ENCODE results near the gene MAP4. TPM values are rescaled to one million over a fixed set of nuclear protein-coding genes. Genes with fewer than 3 reads are reported as not detected.

The MAP4 gene
- total RNA-seq, 1 donor from 2014 or later = 166 TPM

DNA sequence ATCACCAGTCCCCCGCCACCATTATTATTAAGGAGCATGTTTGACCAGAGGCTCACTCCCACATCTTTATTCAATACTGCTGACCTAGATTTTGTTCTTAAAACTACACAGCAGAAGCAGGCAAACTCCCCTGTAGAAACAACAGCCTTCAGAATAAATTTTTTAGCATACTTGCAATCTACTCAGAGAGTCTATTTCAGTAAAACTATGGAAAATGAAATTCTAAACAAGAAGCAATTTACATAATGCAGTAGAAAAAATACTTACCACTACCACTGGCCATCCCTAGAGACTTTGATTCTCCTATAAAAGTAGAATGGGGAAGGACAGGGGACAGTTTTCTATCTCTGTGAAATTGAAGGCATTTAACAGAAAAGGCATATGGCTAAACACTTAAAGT lies 76.0 kb downstream of the MAP4 start:
- H3K4me3 ChIP-seq = no peak overlapping the region
- no peaks in the 10 kb centered on the region for H3K36me3 ChIP-seq
- no peak for DNase-seq
- TF ChIP-seq, protein P1, sequence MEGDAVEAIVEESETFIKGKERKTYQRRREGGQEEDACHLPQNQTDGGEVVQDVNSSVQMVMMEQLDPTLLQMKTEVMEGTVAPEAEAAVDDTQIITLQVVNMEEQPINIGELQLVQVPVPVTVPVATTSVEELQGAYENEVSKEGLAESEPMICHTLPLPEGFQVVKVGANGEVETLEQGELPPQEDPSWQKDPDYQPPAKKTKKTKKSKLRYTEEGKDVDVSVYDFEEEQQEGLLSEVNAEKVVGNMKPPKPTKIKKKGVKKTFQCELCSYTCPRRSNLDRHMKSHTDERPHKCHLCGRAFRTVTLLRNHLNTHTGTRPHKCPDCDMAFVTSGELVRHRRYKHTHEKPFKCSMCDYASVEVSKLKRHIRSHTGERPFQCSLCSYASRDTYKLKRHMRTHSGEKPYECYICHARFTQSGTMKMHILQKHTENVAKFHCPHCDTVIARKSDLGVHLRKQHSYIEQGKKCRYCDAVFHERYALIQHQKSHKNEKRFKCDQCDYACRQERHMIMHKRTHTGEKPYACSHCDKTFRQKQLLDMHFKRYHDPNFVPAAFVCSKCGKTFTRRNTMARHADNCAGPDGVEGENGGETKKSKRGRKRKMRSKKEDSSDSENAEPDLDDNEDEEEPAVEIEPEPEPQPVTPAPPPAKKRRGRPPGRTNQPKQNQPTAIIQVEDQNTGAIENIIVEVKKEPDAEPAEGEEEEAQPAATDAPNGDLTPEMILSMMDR (IDR thresholded peaks at IDR 0.05) = no peak
- no peak for ATAC-seq
- H3K4me1 ChIP-seq = no peaks in the 10 kb centered on the region
- no peaks in the 10 kb centered on the region for H3K27me3 ChIP-seq (ENCODE audit: low read depth)
- intact Hi-C loops (cut with DNase I) = no loop called here
- no peak overlapping the region for H3K27ac ChIP-seq
- no peaks in the 10 kb centered on the region for H3K9me3 ChIP-seq

- H3K9me3 ChIP-seq = no peaks in the 10 kb centered on the region
- intact Hi-C loops (cut with DNase I) = no loop called here
- TF ChIP-seq, protein P1 (IDR thresholded peaks at IDR 0.05) = no peak
Observed at GRCh38 chr3:47932421-47932820, 83.8 kb downstream of the MAP4 start.

DNA sequence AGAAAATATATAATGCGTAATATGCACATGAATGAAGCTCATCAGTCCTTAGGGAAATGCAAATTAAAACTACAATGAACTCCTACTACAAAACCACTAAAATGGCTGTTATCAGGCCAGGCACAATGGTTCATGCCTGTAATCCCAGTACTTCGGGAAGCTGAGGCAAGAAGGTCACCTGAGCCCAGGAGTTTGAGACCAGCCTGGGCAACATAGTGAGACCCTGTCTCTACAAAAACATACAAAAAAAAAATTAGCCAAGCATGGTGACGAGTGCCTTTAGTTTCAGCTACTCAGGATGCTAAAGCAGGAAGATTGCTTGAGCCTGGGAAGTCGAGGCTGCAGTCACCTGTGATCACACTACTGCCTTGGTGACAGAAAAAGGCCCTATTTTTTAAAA lies 85.2 kb downstream of the MAP4 start:
- DNase-seq = no peak
- ATAC-seq = no peak
- H3K9me3 ChIP-seq = no peaks in the 10 kb centered on the region
- no peaks in the 10 kb centered on the region for H3K4me1 ChIP-seq
- H3K27ac ChIP-seq = no peak overlapping the region
- peaks cover 23% of the 10 kb centered on the region for H3K36me3 ChIP-seq
- H3K27me3 ChIP-seq (ENCODE audit: low read depth) = no peaks in the 10 kb centered on the region
- TF ChIP-seq, protein P1 (IDR thresholded peaks at IDR 0.05) = no peak
- intact Hi-C loops (cut with DNase I) = no loop called here
- H3K4me3 ChIP-seq = no peak overlapping the region

More at GRCh38 chr3:47932421-47932820, 83.8 kb downstream of the MAP4 start:
- Histone ChIP-seq H3K27me3 (ENCODE audit: low read depth) (no peaks in the 10 kb centered on the region), H3K4me1 (no peaks in the 10 kb centered on the region), H3K4me3 (no peak overlapping the region), H3K36me3 (peaks cover 8% of the 10 kb centered on the region), H3K27ac (no peak overlapping the region)
- ATAC-seq (no peak), DNase-seq (no peak)

GRCh38 chr3:47916696-47917095 lies 99.5 kb downstream of the MAP4 start:
- Histone ChIP-seq H3K4me3 (no peak overlapping the region), H3K27me3 (ENCODE audit: low read depth) (no peaks in the 10 kb centered on the region), H3K36me3 (peaks cover 93% of the 10 kb centered on the region), H3K27ac (no peak overlapping the region), H3K9me3 (no peaks in the 10 kb centered on the region), H3K4me1 (no peaks in the 10 kb centered on the region)
- ATAC-seq (no peak), DNase-seq (no peak)
- TF ChIP-seq, protein P1 (IDR thresholded peaks at IDR 0.05) = no peak
- intact Hi-C loops (cut with DNase I) = no loop called here

GRCh38 chr3:47916201-47916600 lies 100.0 kb downstream of the MAP4 start:
- Histone ChIP-seq H3K9me3 (no peaks in the 10 kb centered on the region), H3K4me3 (no peak overlapping the region), H3K27me3 (ENCODE audit: low read depth) (no peaks in the 10 kb centered on the region), H3K36me3 (peaks cover 93% of the 10 kb centered on the region), H3K4me1 (no peaks in the 10 kb centered on the region), H3K27ac (no peak overlapping the region)
- no peak for DNase-seq
- ATAC-seq = no peak
- TF ChIP-seq, protein P1 (IDR thresholded peaks at IDR 0.05) = no peak
- intact Hi-C loops (cut with DNase I) = no loop called here

GRCh38 chr3:47912006-47912504 lies 104.2 kb downstream of the MAP4 start:
- ATAC-seq = no peak
- intact Hi-C loops (cut with DNase I) = no loop called here
- TF ChIP-seq, protein P1 (IDR thresholded peaks at IDR 0.05) = no peak
- Histone ChIP-seq H3K4me3 (no peak overlapping the region), H3K27me3 (ENCODE audit: low read depth) (no peaks in the 10 kb centered on the region), H3K4me1 (no peaks in the 10 kb centered on the region), H3K9me3 (no peaks in the 10 kb centered on the region), H3K27ac (no peak overlapping the region), H3K36me3 (peaks cover 81% of the 10 kb centered on the region)
- DNase-seq = no peak
